HepG2 (cell line): ENCODE data around the gene MEIOB. TPM values are rescaled to one million over a fixed set of nuclear protein-coding genes. Genes with fewer than 3 reads are reported as not detected.

Source experiments
- ATF7-NPFF ChIP-seq: sonication (generic); formaldehyde crosslinking; IDR thresholded peaks from 2 replicates; pipeline ENCODE4 v1.8.1; 2023; ENCODE audit warnings: mild to moderate bottlenecking, low read depth, missing genetic modification reagents, moderate library complexity
- BATF2 ChIP-seq: sonication (generic); formaldehyde crosslinking; IDR thresholded peaks from 2 replicates; pipeline ENCODE4 v1.8.0; 2022; ENCODE audit warnings: mild to moderate bottlenecking, missing genetic modification reagents, moderate library complexity
- CREM ChIP-seq, 2 experiments: sonication (generic) in 1 of 2; formaldehyde crosslinking in 1 of 2; IDR thresholded peaks; 2 replicates each; pipeline versions ENCODE4 v1.4.0 to v1.6.1; 2016 to 2020; ENCODE audit warnings: antibody characterized with exemption in 1 of 2, mild to moderate bottlenecking in 1 of 2, missing genetic modification reagents in 1 of 2
- FOSL2 ChIP-seq: sonication (generic); formaldehyde crosslinking; IDR thresholded peaks from 2 replicates; pipeline ENCODE4 v1.4.0; 2020; ENCODE audit warnings: missing genetic modification reagents
- FOXA1 ChIP-seq, 2 experiments: fragments of 450-650 bp in 1 of 2; sonication (generic) in 1 of 2; formaldehyde crosslinking in 1 of 2; IDR thresholded peaks; 2 replicates each; pipeline versions ENCODE4 v1.4.0 to v1.6.1; 2016 to 2020; ENCODE audit warnings: missing genetic modification reagents in 1 of 2
- HOXA3 ChIP-seq: sonication (generic); formaldehyde crosslinking; IDR thresholded peaks from 2 replicates; pipeline ENCODE4 v1.5.0; 2020; ENCODE audit warnings: missing genetic modification reagents
- HOXD1 ChIP-seq: sonication (generic); formaldehyde crosslinking; IDR thresholded peaks from 2 replicates; pipeline ENCODE4 v1.5.0; 2020; ENCODE audit warnings: missing genetic modification reagents
- IRF2 ChIP-seq: IDR thresholded peaks from 2 replicates; pipeline ENCODE4 v1.6.1; 2018; ENCODE audit warnings: missing genetic modification reagents, missing compliant biosample characterization
- MED13 ChIP-seq: sonication (generic); formaldehyde crosslinking; IDR thresholded peaks from 2 replicates; pipeline ENCODE4 v1.5.0; 2020; ENCODE audit warnings: missing genetic modification reagents
- NCOA1 ChIP-seq: sonication (generic); formaldehyde crosslinking; IDR thresholded peaks from 2 replicates; pipeline ENCODE4 v1.9.0; 2021; ENCODE audit warnings: missing genetic modification reagents
- POLR2A ChIP-seq, 2 experiments: IDR thresholded peaks; 2 replicates each; pipeline ENCODE4 v1.6.1; 2011; ENCODE audit warnings: low read depth in 2 of 2, low read length in 2 of 2, mild to moderate bottlenecking in 1 of 2, moderate library complexity in 1 of 2; ENCODE audit not compliant: insufficient read depth in 1 of 2
- RBFOX2 ChIP-seq: fragments of 200-400 bp; formaldehyde crosslinking; IDR thresholded peaks from 2 replicates; pipeline ENCODE4 v1.6.1; 2017; ENCODE audit warnings: low read depth, mild to moderate bottlenecking, low read length
- SAP130 ChIP-seq: IDR thresholded peaks from 2 replicates; pipeline ENCODE4 v1.6.1; 2016; ENCODE audit warnings: low read depth
- SOX6 ChIP-seq, 2 experiments: fragments of 450-650 bp in 1 of 2; sonication (generic) in 1 of 2; formaldehyde crosslinking in 1 of 2; IDR thresholded peaks; 2 replicates each; pipeline versions ENCODE4 v1.4.0 to v1.6.1; 2017 to 2020; ENCODE audit warnings: antibody characterized with exemption in 1 of 2, mild to moderate bottlenecking in 1 of 2, missing genetic modification reagents in 1 of 2
- TAF1 ChIP-seq: sonication (generic); formaldehyde crosslinking; IDR thresholded peaks from 2 replicates; pipeline ENCODE4 v1.4.0; 2020; ENCODE audit warnings: missing genetic modification reagents
- YEATS4 ChIP-seq: sonication (generic); formaldehyde crosslinking; IDR thresholded peaks from 2 replicates; pipeline ENCODE4 v1.4.0; 2020; ENCODE audit warnings: missing genetic modification reagents, borderline replicate concordance
- ZKSCAN8 ChIP-seq: IDR thresholded peaks from 2 replicates; pipeline ENCODE4 v1.6.1; 2016; ENCODE audit warnings: borderline replicate concordance, missing genetic modification reagents, missing compliant biosample characterization
- ZNF280D ChIP-seq: sonication (generic); formaldehyde crosslinking; IDR thresholded peaks from 2 replicates; pipeline ENCODE4 v1.5.1; 2020; ENCODE audit warnings: mild to moderate bottlenecking, missing genetic modification reagents
- ZNF292 ChIP-seq: sonication (generic); formaldehyde crosslinking; IDR thresholded peaks from 2 replicates; pipeline ENCODE4 v1.8.1; 2022; ENCODE audit warnings: mild to moderate bottlenecking, low read depth, missing genetic modification reagents, borderline replicate concordance
- ZNF543 ChIP-seq: sonication (generic); formaldehyde crosslinking; IDR thresholded peaks from 2 replicates; pipeline ENCODE4 v1.4.0; 2020; ENCODE audit warnings: mild to moderate bottlenecking, missing genetic modification reagents
- ZNF556 ChIP-seq: sonication (generic); formaldehyde crosslinking; IDR thresholded peaks from 2 replicates; pipeline ENCODE4 v1.4.0; 2020; ENCODE audit warnings: mild to moderate bottlenecking, missing genetic modification reagents, borderline replicate concordance
- ZNF615 ChIP-seq: sonication (generic); formaldehyde crosslinking; IDR thresholded peaks from 2 replicates; pipeline ENCODE4 v1.5.0; 2020; ENCODE audit warnings: mild to moderate bottlenecking, missing genetic modification reagents, borderline replicate concordance
- ZNF687 ChIP-seq: sonication (generic); formaldehyde crosslinking; IDR thresholded peaks from 2 replicates; pipeline ENCODE4 v1.5.1; 2020; ENCODE audit warnings: mild to moderate bottlenecking, missing genetic modification reagents, moderate library complexity
- polyA plus RNA-seq, 8 experiments: library from polyadenylated mRNA; depleted of rRNA in 3 of 8; stranded (reverse) in 7 of 8; unstranded in 1 of 8; fragments of >200 nt; fragmentation: Illumina TruSeq in 4 of 8; extraction: Trizol in 4 of 8; gene quantifications; 2 replicates each; pipeline versions ENCODE4 v1.2.1 to v1.2.3, GENCODE V29; 2011 to 2016; ENCODE audit warnings: low read depth in 4 of 8, missing spikeins in 1 of 8, mixed read lengths in 1 of 8; ENCODE audit not compliant: insufficient read depth in 1 of 8
- total RNA-seq, 5 experiments: library from RNA; depleted of rRNA; stranded (reverse); fragments of >200 nt; fragmentation: Illumina TruSeq; extraction: Trizol; gene quantifications; 2 replicates each; pipeline ENCODE4 v1.2.3, GENCODE V29; 2016; ENCODE audit warnings: low read depth in 1 of 5

MEIOB gene
- total and polyA plus RNA-seq, 2 of the 13 experiments (the other 11 are each of a cell fraction or from before 2014, with no cell fraction given): 0.17 TPM; not detected in 1

- TF ChIP-seq ZNF687 (CRISPR knock-in tag) (peak; percentile 78), MED13 (CRISPR knock-in tag) (peak; percentile 72), IRF2 (CRISPR knock-in tag) (peak; percentile 86), TAF1 (CRISPR knock-in tag) (peak; percentile 24; the same call in 1 of the 2 replicates), ZNF615 (CRISPR knock-in tag) (no peak), ZNF556 (peak; percentile 73; the same call in 1 of the 2 replicates), ZNF543 (CRISPR knock-in tag) (peak; percentile 81; the same call in 1 of the 2 replicates), BATF2 (CRISPR knock-in tag) (no peak), ZNF292 (CRISPR knock-in tag) (peak; percentile 82; the same call in 1 of the 2 replicates), CREM (IDR thresholded peaks at IDR 0.05) (peak; percentile 57; the same call in 1 of the 2 replicates), CREM (CRISPR knock-in tag; IDR thresholded peaks at IDR 0.05) (no peak), SOX6 (IDR thresholded peaks at IDR 0.05) (no peak), SOX6 (CRISPR knock-in tag; IDR thresholded peaks at IDR 0.05) (peak; percentile 63), POLR2A (IDR thresholded peaks at IDR 0.05; ENCODE audit: insufficient read depth in 1 of 2, low read depth in 2 of 2, low read length in 2 of 2) (peak in 1 of 2 experiments; percentile 40; a peak in 1 of 4 replicates), RBFOX2 (no peak), HOXD1 (CRISPR knock-in tag) (no peak), SAP130 (CRISPR knock-in tag) (peak; percentile 95), ATF7-NPFF (CRISPR knock-in tag) (peak; percentile 29; the same call in 1 of the 2 replicates), FOSL2 (CRISPR knock-in tag) (peak; percentile 82), FOXA1 (IDR thresholded peaks at IDR 0.05) (no peak), FOXA1 (CRISPR knock-in tag; IDR thresholded peaks at IDR 0.05) (peak; percentile 97), NCOA1 (CRISPR knock-in tag) (no peak), HOXA3 (CRISPR knock-in tag) (peak; percentile 85), YEATS4 (CRISPR knock-in tag) (peak; percentile 48; the same call in 1 of the 2 replicates), ZKSCAN8 (peak; percentile 66; the same call in 1 of the 2 replicates), ZNF280D (peak; percentile 73; the same call in 1 of the 2 replicates)
Observed at GRCh38 chr16:1832838-1833454, 39.0 kb downstream of the MEIOB start (continued).
